ENCODE measurements around the gene ALOX15B. TPM values are rescaled to one million over a fixed set of nuclear protein-coding genes. Genes with fewer than 3 reads are reported as not detected.

Gene ALOX15B
- total and polyA plus RNA-seq, 4 donors = 0.16 to 1.0 (median 0.56) TPM

DNA sequence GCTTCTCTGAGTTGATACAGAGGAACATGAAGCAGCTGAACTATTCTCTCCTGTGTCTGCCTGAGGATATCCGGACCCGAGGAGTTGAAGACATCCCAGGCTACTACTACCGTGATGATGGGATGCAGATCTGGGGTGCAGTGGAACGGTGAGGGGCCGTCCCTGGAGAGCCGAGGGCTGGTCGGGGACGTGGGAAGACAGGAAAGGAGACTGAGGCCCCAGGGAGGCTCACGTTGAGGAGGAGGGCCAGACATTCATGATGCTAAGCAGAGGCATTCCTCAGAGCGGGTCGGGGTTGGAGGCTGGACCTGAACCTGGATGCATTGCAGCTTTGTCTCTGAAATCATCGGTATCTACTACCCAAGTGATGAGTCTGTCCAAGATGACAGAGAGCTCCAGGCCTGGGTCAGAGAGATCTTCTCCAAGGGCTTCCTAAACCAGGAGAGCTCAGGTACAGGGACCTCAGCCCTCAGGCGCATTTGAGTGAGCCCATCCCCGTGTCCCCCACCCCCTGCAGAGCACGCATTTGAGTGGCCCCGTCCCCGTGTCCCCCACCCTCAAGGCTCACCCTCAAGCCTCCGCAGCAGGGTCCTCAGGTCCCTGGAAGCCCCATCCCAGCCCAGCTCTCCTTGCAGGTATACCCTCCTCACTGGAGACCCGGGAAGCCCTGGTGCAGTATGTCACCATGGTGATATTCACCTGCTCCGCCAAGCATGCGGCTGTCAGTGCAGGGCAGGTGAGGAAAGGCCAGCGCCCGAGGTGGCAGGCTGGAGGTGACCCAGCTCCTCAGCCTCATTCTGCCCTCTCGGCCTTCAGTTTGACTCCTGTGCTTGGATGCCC is 8.3 kb downstream of the ALOX15B start:
- H3K27me3 ChIP-seq (ENCODE audit: control insufficient read depth in 4 of 4, insufficient read depth in 4 of 4, low read length in 3 of 4) = no peaks in the 10 kb centered on the region
- WGBS = 90% methylated on average over 24 of the region's 24 CpGs
- no peak for TF ChIP-seq FOXA1 (IDR thresholded peaks at IDR 0.05)
- no peak for TF ChIP-seq JUND (IDR thresholded peaks at IDR 0.05)
- no peak for TF ChIP-seq YY1 (IDR thresholded peaks at IDR 0.05)
- TF ChIP-seq HNF4G (IDR thresholded peaks at IDR 0.05) = no peak
- TF ChIP-seq GABPA (IDR thresholded peaks at IDR 0.05 in 1 of 2, conservative IDR thresholded peaks at IDR 0.05 in 1 of 2) = no peak
- TF ChIP-seq, protein P1, sequence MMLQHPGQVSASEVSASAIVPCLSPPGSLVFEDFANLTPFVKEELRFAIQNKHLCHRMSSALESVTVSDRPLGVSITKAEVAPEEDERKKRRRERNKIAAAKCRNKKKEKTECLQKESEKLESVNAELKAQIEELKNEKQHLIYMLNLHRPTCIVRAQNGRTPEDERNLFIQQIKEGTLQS (IDR thresholded peaks at IDR 0.05) = no peak
- TF ChIP-seq, protein P2, sequence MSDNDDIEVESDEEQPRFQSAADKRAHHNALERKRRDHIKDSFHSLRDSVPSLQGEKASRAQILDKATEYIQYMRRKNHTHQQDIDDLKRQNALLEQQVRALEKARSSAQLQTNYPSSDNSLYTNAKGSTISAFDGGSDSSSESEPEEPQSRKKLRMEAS (IDR thresholded peaks at IDR 0.05) = no peak
- TF ChIP-seq RXRA (IDR thresholded peaks at IDR 0.05) = no peak

DNA sequence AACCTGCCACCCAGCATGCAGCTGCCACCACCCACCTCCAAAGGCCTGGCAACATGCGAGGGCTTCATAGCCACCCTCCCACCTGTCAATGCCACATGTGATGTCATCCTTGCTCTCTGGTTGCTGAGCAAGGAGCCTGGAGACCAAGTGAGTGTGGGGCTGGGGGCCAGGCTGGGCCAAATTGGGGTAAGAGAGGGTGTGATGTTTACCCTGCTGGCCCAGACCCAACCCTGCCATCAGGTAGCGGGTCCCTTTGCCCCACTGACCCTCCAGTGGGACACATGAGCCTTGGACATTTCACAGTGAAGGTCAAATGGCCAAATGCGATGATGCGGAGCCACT is 8.9 kb downstream of the ALOX15B start:
- no peak overlapping the region for H3K4me3 ChIP-seq (ENCODE audit: low read depth in 1 of 3, low read length in 3 of 3)
- 92% methylated on average over 4 of the region's 4 CpGs for WGBS
- H3K27ac ChIP-seq (ENCODE audit: low read depth in 1 of 2, low read length in 2 of 2) = no peak overlapping the region
- H3K9ac ChIP-seq (ENCODE audit: low read depth in 1 of 2, low read length in 2 of 2) = no peak overlapping the region
- TF ChIP-seq FOXA2 (IDR thresholded peaks at IDR 0.05) = no peak
- no peak for TF ChIP-seq TAF1 (conservative IDR thresholded peaks at IDR 0.05)
- no peak for TF ChIP-seq YY1 (IDR thresholded peaks at IDR 0.05)
- no peaks in the 10 kb centered on the region for H3K9me3 ChIP-seq (ENCODE audit: control insufficient read depth in 4 of 4, low read length in 3 of 4)
- H3K36me3 ChIP-seq (ENCODE audit: control insufficient read depth in 4 of 4, insufficient read depth in 3 of 4, low read depth in 1 of 4, low read length in 3 of 4) = no peaks in the 10 kb centered on the region
- H3K27me3 ChIP-seq (ENCODE audit: control insufficient read depth in 4 of 4, insufficient read depth in 4 of 4, low read length in 3 of 4) = no peaks in the 10 kb centered on the region
- DNase-seq (ENCODE audit: low spot score) = no peak
- H3K4me1 ChIP-seq (ENCODE audit: control insufficient read depth in 4 of 4, insufficient read depth in 4 of 4, low read length in 3 of 4) = no peaks in the 10 kb centered on the region

More for the DNA sequence above, 8.3 kb downstream of the ALOX15B start:
- Histone ChIP-seq H3K9ac (ENCODE audit: low read depth in 1 of 2, low read length in 2 of 2) (no peak overlapping the region), H3K9me3 (ENCODE audit: control insufficient read depth in 4 of 4, low read length in 3 of 4) (no peaks in the 10 kb centered on the region), H3K4me1 (ENCODE audit: control insufficient read depth in 4 of 4, insufficient read depth in 4 of 4, low read length in 3 of 4) (no peaks in the 10 kb centered on the region), H3K27ac (ENCODE audit: low read depth in 1 of 2, low read length in 2 of 2) (no peak overlapping the region), H3K36me3 (ENCODE audit: control insufficient read depth in 4 of 4, insufficient read depth in 3 of 4, low read depth in 1 of 4, low read length in 3 of 4) (no peaks in the 10 kb centered on the region), H3K4me3 (ENCODE audit: low read depth in 1 of 3, low read length in 3 of 3) (no peak overlapping the region)
- DNase-seq (ENCODE audit: low spot score) = no peak

DNA sequence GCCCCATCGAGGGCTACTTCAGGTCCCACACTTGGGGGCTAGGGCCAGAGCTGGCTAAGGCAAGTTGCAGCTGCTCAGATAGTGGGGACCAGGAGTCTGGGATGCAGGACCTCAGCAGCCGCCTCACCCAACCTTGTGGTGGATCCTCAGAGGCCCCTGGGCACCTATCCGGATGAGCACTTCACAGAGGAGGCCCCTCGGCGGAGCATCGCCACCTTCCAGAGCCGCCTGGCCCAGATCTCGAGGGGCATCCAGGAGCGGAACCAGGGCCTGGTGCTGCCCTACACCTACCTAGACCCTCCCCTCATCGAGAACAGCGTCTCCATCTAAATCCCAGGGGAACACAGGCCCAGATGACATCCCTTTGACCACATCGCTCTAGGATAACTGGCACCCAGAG is 9.4 kb downstream of the ALOX15B start:
- H3K4me3 ChIP-seq (ENCODE audit: low read depth in 1 of 3, low read length in 3 of 3) = no peak overlapping the region
- H3K9me3 ChIP-seq (ENCODE audit: control insufficient read depth in 4 of 4, low read length in 3 of 4) = no peaks in the 10 kb centered on the region
- TF ChIP-seq RXRA (IDR thresholded peaks at IDR 0.05) = no peak
- no peak for TF ChIP-seq SP1 (IDR thresholded peaks at IDR 0.05)
- H3K27ac ChIP-seq (ENCODE audit: low read depth in 1 of 2, low read length in 2 of 2) = no peak overlapping the region
- no peaks in the 10 kb centered on the region for H3K4me1 ChIP-seq (ENCODE audit: control insufficient read depth in 4 of 4, insufficient read depth in 4 of 4, low read length in 3 of 4)
- no peak for DNase-seq (ENCODE audit: low spot score)
- peak overlapping the region in 1 of 2 donors; percentile 12 for H3K9ac ChIP-seq (ENCODE audit: low read depth in 1 of 2, low read length in 2 of 2)
- peaks cover 0 to 1% (median 0%) of the 10 kb centered on the region in 4 donors for H3K27me3 ChIP-seq (ENCODE audit: control insufficient read depth in 4 of 4, insufficient read depth in 4 of 4, low read length in 3 of 4)
- WGBS = 95% methylated on average over 12 of the region's 12 CpGs
- H3K36me3 ChIP-seq (ENCODE audit: control insufficient read depth in 4 of 4, insufficient read depth in 3 of 4, low read depth in 1 of 4, low read length in 3 of 4) = no peaks in the 10 kb centered on the region

DNA sequence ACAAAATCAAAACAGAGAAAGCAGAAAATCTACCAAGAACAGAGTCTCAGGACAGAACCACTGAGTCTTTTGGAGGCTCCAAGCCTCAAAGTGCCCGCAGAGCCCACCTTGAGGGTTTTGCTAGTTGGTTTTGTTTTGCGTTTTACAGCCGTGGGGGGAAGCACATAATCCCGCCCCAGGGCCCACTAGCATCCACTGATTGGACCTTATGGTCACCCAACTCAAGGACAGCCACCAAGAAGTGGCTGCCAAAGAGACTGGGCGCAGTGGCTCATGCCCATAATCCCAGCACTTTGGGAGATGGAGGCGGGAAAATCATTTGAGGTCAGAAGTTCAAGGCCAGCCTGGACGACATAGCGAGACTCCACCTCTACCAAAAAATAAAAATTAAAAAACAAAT is 9.9 kb downstream of the ALOX15B start:
- Histone ChIP-seq H3K9me3 (ENCODE audit: control insufficient read depth in 4 of 4, low read length in 3 of 4) (no peaks in the 10 kb centered on the region), H3K9ac (ENCODE audit: low read depth in 1 of 2, low read length in 2 of 2) (no peak overlapping the region), H3K4me1 (ENCODE audit: control insufficient read depth in 4 of 4, insufficient read depth in 4 of 4, low read length in 3 of 4) (no peaks in the 10 kb centered on the region), H3K27me3 (ENCODE audit: control insufficient read depth in 4 of 4, insufficient read depth in 4 of 4, low read length in 3 of 4) (peaks cover 0 to 5% (median 0%) of the 10 kb centered on the region in 4 donors), H3K27ac (ENCODE audit: low read depth in 1 of 2, low read length in 2 of 2) (no peak overlapping the region), H3K36me3 (ENCODE audit: control insufficient read depth in 4 of 4, insufficient read depth in 3 of 4, low read depth in 1 of 4, low read length in 3 of 4) (no peaks in the 10 kb centered on the region), H3K4me3 (ENCODE audit: low read depth in 1 of 3, low read length in 3 of 3) (no peak overlapping the region)
- 81% methylated on average over 8 of the region's 8 CpGs for WGBS
- no peak for DNase-seq (ENCODE audit: low spot score)
- TF ChIP-seq FOXA2 (IDR thresholded peaks at IDR 0.05) (no peak), EGR1 (IDR thresholded peaks at IDR 0.05; ENCODE audit: low read depth in 2 of 2) (no peak), JUND (IDR thresholded peaks at IDR 0.05) (no peak), HNF4G (IDR thresholded peaks at IDR 0.05) (no peak), SP1 (IDR thresholded peaks at IDR 0.05) (no peak), YY1 (IDR thresholded peaks at IDR 0.05) (no peak)
- TF ChIP-seq, protein P3, sequence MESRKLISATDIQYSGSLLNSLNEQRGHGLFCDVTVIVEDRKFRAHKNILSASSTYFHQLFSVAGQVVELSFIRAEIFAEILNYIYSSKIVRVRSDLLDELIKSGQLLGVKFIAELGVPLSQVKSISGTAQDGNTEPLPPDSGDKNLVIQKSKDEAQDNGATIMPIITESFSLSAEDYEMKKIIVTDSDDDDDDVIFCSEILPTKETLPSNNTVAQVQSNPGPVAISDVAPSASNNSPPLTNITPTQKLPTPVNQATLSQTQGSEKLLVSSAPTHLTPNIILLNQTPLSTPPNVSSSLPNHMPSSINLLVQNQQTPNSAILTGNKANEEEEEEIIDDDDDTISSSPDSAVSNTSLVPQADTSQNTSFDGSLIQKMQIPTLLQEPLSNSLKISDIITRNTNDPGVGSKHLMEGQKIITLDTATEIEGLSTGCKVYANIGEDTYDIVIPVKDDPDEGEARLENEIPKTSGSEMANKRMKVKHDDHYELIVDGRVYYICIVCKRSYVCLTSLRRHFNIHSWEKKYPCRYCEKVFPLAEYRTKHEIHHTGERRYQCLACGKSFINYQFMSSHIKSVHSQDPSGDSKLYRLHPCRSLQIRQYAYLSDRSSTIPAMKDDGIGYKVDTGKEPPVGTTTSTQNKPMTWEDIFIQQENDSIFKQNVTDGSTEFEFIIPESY (IDR thresholded peaks at IDR 0.05) = no peak
- TF ChIP-seq, protein P2 (IDR thresholded peaks at IDR 0.05) = no peak
- TF ChIP-seq, protein P1 (IDR thresholded peaks at IDR 0.05) = no peak
- TF ChIP-seq, protein P4, sequence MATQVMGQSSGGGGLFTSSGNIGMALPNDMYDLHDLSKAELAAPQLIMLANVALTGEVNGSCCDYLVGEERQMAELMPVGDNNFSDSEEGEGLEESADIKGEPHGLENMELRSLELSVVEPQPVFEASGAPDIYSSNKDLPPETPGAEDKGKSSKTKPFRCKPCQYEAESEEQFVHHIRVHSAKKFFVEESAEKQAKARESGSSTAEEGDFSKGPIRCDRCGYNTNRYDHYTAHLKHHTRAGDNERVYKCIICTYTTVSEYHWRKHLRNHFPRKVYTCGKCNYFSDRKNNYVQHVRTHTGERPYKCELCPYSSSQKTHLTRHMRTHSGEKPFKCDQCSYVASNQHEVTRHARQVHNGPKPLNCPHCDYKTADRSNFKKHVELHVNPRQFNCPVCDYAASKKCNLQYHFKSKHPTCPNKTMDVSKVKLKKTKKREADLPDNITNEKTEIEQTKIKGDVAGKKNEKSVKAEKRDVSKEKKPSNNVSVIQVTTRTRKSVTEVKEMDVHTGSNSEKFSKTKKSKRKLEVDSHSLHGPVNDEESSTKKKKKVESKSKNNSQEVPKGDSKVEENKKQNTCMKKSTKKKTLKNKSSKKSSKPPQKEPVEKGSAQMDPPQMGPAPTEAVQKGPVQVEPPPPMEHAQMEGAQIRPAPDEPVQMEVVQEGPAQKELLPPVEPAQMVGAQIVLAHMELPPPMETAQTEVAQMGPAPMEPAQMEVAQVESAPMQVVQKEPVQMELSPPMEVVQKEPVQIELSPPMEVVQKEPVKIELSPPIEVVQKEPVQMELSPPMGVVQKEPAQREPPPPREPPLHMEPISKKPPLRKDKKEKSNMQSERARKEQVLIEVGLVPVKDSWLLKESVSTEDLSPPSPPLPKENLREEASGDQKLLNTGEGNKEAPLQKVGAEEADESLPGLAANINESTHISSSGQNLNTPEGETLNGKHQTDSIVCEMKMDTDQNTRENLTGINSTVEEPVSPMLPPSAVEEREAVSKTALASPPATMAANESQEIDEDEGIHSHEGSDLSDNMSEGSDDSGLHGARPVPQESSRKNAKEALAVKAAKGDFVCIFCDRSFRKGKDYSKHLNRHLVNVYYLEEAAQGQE (IDR thresholded peaks at IDR 0.05) = no peak

All from liver (tissue), 9 donors.